Right atrium auricular region (tissue), 2 donors: ENCODE data around the gene IRX6. TPM values are rescaled to one million over a fixed set of nuclear protein-coding genes. Genes with fewer than 3 reads are reported as not detected.

Experiments
- total RNA-seq, 2 donors: library from RNA; depleted of rRNA; stranded (reverse); fragments of >200 nt; gene quantifications; one replicate each; pipeline ENCODE4 v1.1.0, GENCODE V29; 2016

Gene IRX6
- total RNA-seq, 2 donors from 2014 or later, result 0.35 TPM; not detected in 1

Other genes with a start within 250 kb of the IRX6 start
- 100 to 1,000 TPM; 131 to 136 TPM for gene MMP2, start 155.0 kb downstream of the IRX6 start, total RNA-seq
- gene LPCAT2, start 184.9 kb downstream of the IRX6 start, total RNA-seq, result 1 to 10 TPM; 5.0 to 9.9 TPM
- gene CAPNS2, start 242.5 kb downstream of the IRX6 start, total RNA-seq, result under 1 TPM in 1 of 2 donors, not detected in 1; 0.35 TPM